Measurements from ENCODE around the gene TKTL1.
"Not testable (repeated sequence)": the region's sequence is repeated elsewhere in the genome, so short reads cannot be mapped to it uniquely, and the experiment has no call there.

GRCh38 chrX:154343620-154344019 lies 48.0 kb downstream of the TKTL1 start:
- not testable (repeated sequence) for TF ChIP-seq POLR2A (IDR thresholded peaks at IDR 0.05; ENCODE audit: low read length); GATA1 (IDR thresholded peaks at IDR 0.05; ENCODE audit: low read depth, low read length)
